ENCODE measurements around the gene DCP1B.

DCP1B gene

GRCh38 chr12:1919284-1919683 lies 85.0 kb downstream of the DCP1B start:
- TF ChIP-seq GATA2 (IDR thresholded peaks at IDR 0.05; ENCODE audit: low read depth, low read length), result no peak
- TF ChIP-seq GATA3 (IDR thresholded peaks at IDR 0.05; ENCODE audit: low read depth, low read length), result no peak

GRCh38 chr12:1918884-1919236 lies 85.4 kb downstream of the DCP1B start:
- no peak for TF ChIP-seq GATA3 (IDR thresholded peaks at IDR 0.05; ENCODE audit: low read depth, low read length)
- no peak for TF ChIP-seq GATA2 (IDR thresholded peaks at IDR 0.05; ENCODE audit: low read depth, low read length)

GRCh38 chr12:1918081-1918883 lies 86.0 kb downstream of the DCP1B start, which contains the start of gene CACNA2D4:
Gene CACNA2D4 (minus strand): TSS chr12:1918652. CDS start chr12:1918473, 179 bp downstream.
- TF ChIP-seq GATA3 (IDR thresholded peaks at IDR 0.05; ENCODE audit: low read depth, low read length) (no peak), GATA2 (IDR thresholded peaks at IDR 0.05; ENCODE audit: low read depth, low read length) (no peak)

GRCh38 chr12:1917172-1918070 lies 86.8 kb downstream of the DCP1B start:
- TF ChIP-seq GATA3 (IDR thresholded peaks at IDR 0.05; ENCODE audit: low read depth, low read length), result no peak
- TF ChIP-seq GATA2 (IDR thresholded peaks at IDR 0.05; ENCODE audit: low read depth, low read length), result no peak

GRCh38 chr12:1916371-1917171 lies 87.7 kb downstream of the DCP1B start:
- TF ChIP-seq GATA2 (IDR thresholded peaks at IDR 0.05; ENCODE audit: low read depth, low read length) (no peak), GATA3 (IDR thresholded peaks at IDR 0.05; ENCODE audit: low read depth, low read length) (no peak)

GRCh38 chr12:1915082-1915968 lies 88.9 kb downstream of the DCP1B start:
- TF ChIP-seq GATA2 (IDR thresholded peaks at IDR 0.05; ENCODE audit: low read depth, low read length), result no peak
- TF ChIP-seq GATA3 (IDR thresholded peaks at IDR 0.05; ENCODE audit: low read depth, low read length), result no peak

GRCh38 chr12:1914114-1914911 lies 89.9 kb downstream of the DCP1B start:
- no peak for TF ChIP-seq GATA3 (IDR thresholded peaks at IDR 0.05; ENCODE audit: low read depth, low read length)
- TF ChIP-seq GATA2 (IDR thresholded peaks at IDR 0.05; ENCODE audit: low read depth, low read length), result no peak

- TF ChIP-seq GATA2 (IDR thresholded peaks at IDR 0.05; ENCODE audit: low read depth, low read length), result no peak
- TF ChIP-seq GATA3 (IDR thresholded peaks at IDR 0.05; ENCODE audit: low read depth, low read length), result no peak
Observed at GRCh38 chr12:1913377-1914113, 90.7 kb downstream of the DCP1B start.

- TF ChIP-seq GATA3 (IDR thresholded peaks at IDR 0.05; ENCODE audit: low read depth, low read length), result no peak
- TF ChIP-seq GATA2 (IDR thresholded peaks at IDR 0.05; ENCODE audit: low read depth, low read length), result no peak
Observed at GRCh38 chr12:1912580-1913376, 91.5 kb downstream of the DCP1B start.

GRCh38 chr12:1911598-1912575 lies 92.4 kb downstream of the DCP1B start:
- TF ChIP-seq GATA2 (IDR thresholded peaks at IDR 0.05; ENCODE audit: low read depth, low read length), result no peak
- TF ChIP-seq GATA3 (IDR thresholded peaks at IDR 0.05; ENCODE audit: low read depth, low read length), result no peak

All from SH-SY5Y (cell line).